Suprapubic skin (tissue), 4 donors: ENCODE measurements around the gene ZMAT5. TPM values are rescaled to one million over a fixed set of nuclear protein-coding genes. Genes with fewer than 3 reads are reported as not detected.

Experiments used
- DNase-seq, 2 donors: peaks; one replicate each; pipeline ENCODE4 v3.0.0-alpha.2; 2019; ENCODE audit warnings: low spot score in 2 of 2
- H3K27ac ChIP-seq: fragments of 200-600 bp; sonication (generic); one replicate; pipeline ENCODE4 v1.5.1; 2019
- H3K27me3 ChIP-seq: fragments of 200-600 bp; sonication (generic); one replicate; pipeline ENCODE4 v1.5.1; 2019
- H3K36me3 ChIP-seq: fragments of 200-600 bp; sonication (generic); one replicate; pipeline ENCODE4 v1.5.1; 2019
- H3K4me1 ChIP-seq: fragments of 200-600 bp; sonication (generic); one replicate; pipeline ENCODE4 v1.5.1; 2019
- H3K4me3 ChIP-seq: fragments of 200-600 bp; sonication (generic); one replicate; pipeline ENCODE4 v1.5.1; 2019; ENCODE audit warnings: mild to moderate bottlenecking
- H3K9me3 ChIP-seq: fragments of 200-600 bp; sonication (generic); one replicate; pipeline ENCODE4 v1.5.1; 2019
- EP300 ChIP-seq: sonication (generic); formaldehyde crosslinking; IDR thresholded peaks from one replicate; pipeline ENCODE4 v1.6.1; 2017; ENCODE audit warnings: antibody characterized with exemption
- POLR2A ChIP-seq, 2 donors: fragments of 450-650 bp; IDR thresholded peaks; one replicate each; pipeline ENCODE4 v1.6.1; 2017; ENCODE audit warnings: antibody characterized with exemption in 2 of 2, mild to moderate bottlenecking in 2 of 2, moderate library complexity in 2 of 2
- POLR2AphosphoS5 ChIP-seq, 3 donors: sonication (generic); formaldehyde crosslinking; IDR thresholded peaks; one replicate each; pipeline ENCODE4 v1.6.1; 2017; ENCODE audit warnings: antibody characterized with exemption in 3 of 3
- WGBS: methylation state at CpG from one replicate; pipeline ENCODE4 v1.1.5; 2018; 5-methylcytosine and 5-hydroxymethylcytosine counted together
- total RNA-seq, 4 donors: library from RNA; depleted of rRNA; stranded (reverse); fragments of >200 nt; gene quantifications; one replicate each; pipeline ENCODE4 v1.1.0, GENCODE V29; 2016
- TF ChIP-seq, protein P1 (sequence below), 2 donors: fragments of 200-600 bp in 1 of 2; fragments of 450-650 bp in 1 of 2; sonication (generic) in 1 of 2; IDR thresholded peaks; one replicate each; pipeline ENCODE4 v1.5.1; 2016 to 2019; ENCODE audit warnings: antibody characterized with exemption in 2 of 2, mild to moderate bottlenecking in 1 of 2, moderate library complexity in 1 of 2

ZMAT5 gene
- total RNA-seq, 4 donors from 2014 or later = 16.3 to 28.2 (median 23.1) TPM

DNA sequence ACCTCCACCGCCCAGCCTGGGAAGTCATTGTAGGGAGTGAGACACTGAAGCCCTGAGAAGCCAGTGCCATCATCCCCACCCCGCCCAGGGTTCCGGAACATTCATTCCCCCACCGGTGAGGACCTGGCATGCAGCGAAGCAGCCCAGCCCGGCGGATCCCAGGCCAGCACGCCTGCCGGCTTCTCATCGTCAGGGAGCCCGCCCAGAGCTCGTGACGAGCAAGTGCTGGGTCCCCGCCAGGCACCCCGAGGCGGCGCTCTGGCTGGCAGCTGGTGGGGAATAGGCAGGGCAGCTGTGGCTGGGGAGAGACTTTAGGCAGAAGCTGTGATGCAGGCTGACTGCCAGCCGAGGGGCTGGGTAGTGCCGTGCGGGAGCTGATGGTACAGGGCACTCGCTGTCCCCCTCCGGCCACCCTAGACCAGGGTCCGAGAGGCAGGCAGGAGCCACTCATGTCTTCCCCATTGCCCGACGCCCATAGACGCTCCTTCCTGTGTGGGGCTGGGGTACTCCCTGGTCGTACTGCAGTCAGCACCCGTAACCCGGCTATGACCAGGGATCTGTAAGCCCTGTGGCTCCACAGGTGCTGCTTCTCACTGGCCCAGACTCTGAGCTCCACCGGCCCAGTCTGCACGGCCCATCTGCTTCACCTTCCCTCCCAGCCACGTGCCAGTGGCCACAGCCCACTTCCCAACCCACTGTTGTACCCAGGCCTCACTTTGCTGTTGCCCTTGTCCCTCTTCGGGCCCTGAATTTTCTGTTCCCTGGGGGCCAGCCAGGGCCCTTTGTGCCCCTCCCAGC, 71.5 kb downstream of the ZMAT5 start:
- whole genome bisulfite sequencing = 33% methylated on average over 21 of the region's 33 CpGs
- no peaks in the 10 kb centered on the region for H3K9me3 ChIP-seq
- peaks cover 2% of the 10 kb centered on the region for H3K27me3 ChIP-seq
- H3K27ac ChIP-seq = no peak overlapping the region
- peak in 1 of 2 donors; percentile 83 for DNase-seq
- H3K36me3 ChIP-seq = peaks cover 21% of the 10 kb centered on the region
- H3K4me1 ChIP-seq = peaks cover 70% of the 10 kb centered on the region
- H3K4me3 ChIP-seq = no peak overlapping the region
- no peak for TF ChIP-seq EP300
- TF ChIP-seq, protein P1, sequence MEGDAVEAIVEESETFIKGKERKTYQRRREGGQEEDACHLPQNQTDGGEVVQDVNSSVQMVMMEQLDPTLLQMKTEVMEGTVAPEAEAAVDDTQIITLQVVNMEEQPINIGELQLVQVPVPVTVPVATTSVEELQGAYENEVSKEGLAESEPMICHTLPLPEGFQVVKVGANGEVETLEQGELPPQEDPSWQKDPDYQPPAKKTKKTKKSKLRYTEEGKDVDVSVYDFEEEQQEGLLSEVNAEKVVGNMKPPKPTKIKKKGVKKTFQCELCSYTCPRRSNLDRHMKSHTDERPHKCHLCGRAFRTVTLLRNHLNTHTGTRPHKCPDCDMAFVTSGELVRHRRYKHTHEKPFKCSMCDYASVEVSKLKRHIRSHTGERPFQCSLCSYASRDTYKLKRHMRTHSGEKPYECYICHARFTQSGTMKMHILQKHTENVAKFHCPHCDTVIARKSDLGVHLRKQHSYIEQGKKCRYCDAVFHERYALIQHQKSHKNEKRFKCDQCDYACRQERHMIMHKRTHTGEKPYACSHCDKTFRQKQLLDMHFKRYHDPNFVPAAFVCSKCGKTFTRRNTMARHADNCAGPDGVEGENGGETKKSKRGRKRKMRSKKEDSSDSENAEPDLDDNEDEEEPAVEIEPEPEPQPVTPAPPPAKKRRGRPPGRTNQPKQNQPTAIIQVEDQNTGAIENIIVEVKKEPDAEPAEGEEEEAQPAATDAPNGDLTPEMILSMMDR (IDR thresholded peaks at IDR 0.05) = no peak

DNA sequence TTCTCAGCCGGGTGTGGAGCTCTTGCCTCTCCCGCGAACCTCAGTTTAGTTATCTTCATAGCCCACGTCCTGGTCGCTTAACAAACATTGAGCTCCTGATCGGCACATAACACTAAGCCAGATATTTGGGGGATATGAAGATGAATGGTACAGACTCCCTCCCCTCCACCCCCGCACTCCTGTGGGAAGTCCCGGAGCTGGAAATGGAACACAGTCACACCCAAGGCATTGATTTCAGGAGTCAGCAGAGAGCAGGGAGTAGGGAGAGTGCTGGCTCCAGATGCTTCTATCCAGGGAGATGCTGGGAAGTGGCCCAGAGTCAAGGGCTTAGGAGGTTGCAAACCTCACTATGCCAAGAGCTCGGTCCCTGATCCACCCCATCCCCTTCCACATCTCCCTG, 73.1 kb downstream of the ZMAT5 start:
- no peak for TF ChIP-seq EP300
- no peak for TF ChIP-seq POLR2A (IDR thresholded peaks at IDR 0.05)
- no peak for TF ChIP-seq POLR2AphosphoS5 (IDR thresholded peaks at IDR 0.05)
- TF ChIP-seq, protein P1 (IDR thresholded peaks at IDR 0.05) = no peak
- H3K4me3 ChIP-seq = no peak overlapping the region
- no peak overlapping the region for H3K27ac ChIP-seq
- no peaks in the 10 kb centered on the region for H3K9me3 ChIP-seq
- peaks cover 74% of the 10 kb centered on the region for H3K4me1 ChIP-seq
- H3K36me3 ChIP-seq = peaks cover 21% of the 10 kb centered on the region
- WGBS = 43% methylated on average over 6 of the region's 9 CpGs
- H3K27me3 ChIP-seq = no peaks in the 10 kb centered on the region
- DNase-seq = no peak

DNA sequence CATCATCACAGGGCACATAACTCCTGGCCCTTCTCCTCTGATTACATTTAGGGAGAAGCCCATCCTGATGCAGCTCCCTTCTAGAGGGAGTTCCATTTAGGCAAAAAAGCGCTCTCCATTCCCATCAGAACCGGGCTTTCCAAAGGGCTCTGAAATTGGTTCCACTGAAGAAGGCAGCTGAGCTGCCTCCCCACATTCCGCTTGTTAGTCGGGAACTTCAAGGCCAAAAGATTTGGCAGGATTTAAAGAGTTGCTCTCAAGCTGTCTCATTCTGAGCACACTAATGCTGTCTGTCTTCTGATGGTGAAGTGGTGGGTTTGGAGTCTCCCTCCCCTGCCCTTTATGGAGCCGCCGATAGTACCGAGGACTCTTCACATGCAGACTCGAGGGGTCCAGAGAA, 73.6 kb downstream of the ZMAT5 start:
- Histone ChIP-seq H3K9me3 (no peaks in the 10 kb centered on the region), H3K36me3 (peaks cover 17% of the 10 kb centered on the region), H3K27ac (no peak overlapping the region), H3K27me3 (no peaks in the 10 kb centered on the region), H3K4me1 (peaks cover 69% of the 10 kb centered on the region), H3K4me3 (no peak overlapping the region)
- TF ChIP-seq, protein P1 (IDR thresholded peaks at IDR 0.05) = no peak
- no peak for TF ChIP-seq EP300
- no peak for DNase-seq
- 34% methylated on average over 8 of the region's 8 CpGs for WGBS

DNA sequence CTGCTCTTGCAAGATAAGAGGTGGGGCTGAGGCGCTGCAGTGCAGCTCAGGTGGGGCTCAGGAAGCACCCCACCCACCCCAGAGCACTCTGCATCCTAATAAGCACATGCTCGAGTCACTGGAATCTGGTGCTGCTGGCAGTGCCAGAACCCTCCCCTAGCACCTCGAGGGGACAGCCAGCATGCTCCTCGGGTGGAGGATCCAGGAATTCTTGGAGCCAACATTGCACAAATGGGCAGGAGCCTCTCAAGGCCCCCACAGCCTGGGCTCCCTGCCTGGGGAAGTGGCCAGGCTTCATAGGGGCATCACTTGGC, 74.5 kb downstream of the ZMAT5 start:
- Histone ChIP-seq H3K27ac (no peak overlapping the region), H3K36me3 (peaks cover 13% of the 10 kb centered on the region), H3K9me3 (no peaks in the 10 kb centered on the region), H3K4me1 (peaks cover 62% of the 10 kb centered on the region), H3K27me3 (no peaks in the 10 kb centered on the region), H3K4me3 (no peak overlapping the region)
- DNase-seq = no peak
- TF ChIP-seq POLR2A (IDR thresholded peaks at IDR 0.05) (no peak), EP300 (no peak), POLR2AphosphoS5 (IDR thresholded peaks at IDR 0.05) (no peak)
- TF ChIP-seq, protein P1 (IDR thresholded peaks at IDR 0.05) = no peak
- 13% methylated on average over 4 of the region's 4 CpGs for WGBS

DNA sequence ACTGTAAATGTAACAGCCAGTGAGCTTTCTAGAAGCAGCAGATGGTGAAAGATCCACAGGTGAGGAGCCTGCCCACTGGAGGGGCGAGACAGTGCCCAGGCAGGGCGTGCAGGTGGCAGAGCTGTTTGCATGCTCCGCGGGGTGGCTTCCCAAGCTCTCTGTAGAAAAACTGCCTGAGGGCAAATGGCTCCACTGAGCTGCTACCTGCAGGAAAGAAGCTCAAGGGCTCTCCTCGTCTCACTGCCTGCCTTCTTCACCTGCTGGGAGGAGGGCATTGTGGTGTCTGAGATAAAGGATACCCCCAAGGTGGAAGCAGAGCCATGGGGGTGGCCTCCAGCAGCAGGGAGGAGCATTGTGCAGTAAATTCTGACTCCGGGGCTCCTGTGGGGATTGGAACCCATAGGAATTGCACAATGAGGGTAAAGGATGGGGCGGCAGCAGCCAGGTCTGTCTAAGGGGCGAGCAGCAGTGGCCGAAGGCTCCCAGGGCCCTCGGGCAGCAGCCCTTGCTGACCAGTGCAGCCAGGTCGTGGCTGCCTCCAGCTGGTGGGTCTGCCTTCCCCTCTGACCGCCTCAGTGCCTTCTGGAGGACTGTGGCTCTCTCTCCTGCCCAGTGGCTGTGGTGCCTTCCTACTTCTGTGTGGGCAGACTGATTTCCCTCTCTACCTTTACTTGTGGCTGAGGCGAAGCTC, 75.0 kb downstream of the ZMAT5 start:
- peaks cover 10% of the 10 kb centered on the region for H3K36me3 ChIP-seq
- no peak for DNase-seq
- no peaks in the 10 kb centered on the region for H3K27me3 ChIP-seq

More for the DNA sequence above, 75.0 kb downstream of the ZMAT5 start:
- Histone ChIP-seq H3K4me3 (no peak overlapping the region), H3K9me3 (no peaks in the 10 kb centered on the region), H3K27ac (no peak overlapping the region), H3K4me1 (peaks cover 60% of the 10 kb centered on the region)
- 72% methylated on average over 12 of the region's 13 CpGs for WGBS
- TF ChIP-seq POLR2AphosphoS5 (IDR thresholded peaks at IDR 0.05) (no peak), POLR2A (IDR thresholded peaks at IDR 0.05) (no peak), EP300 (no peak)
- TF ChIP-seq, protein P1 (IDR thresholded peaks at IDR 0.05) = no peak
